HL-60 (cell line): ENCODE results near the gene HDAC8.

Experiments used
- DNase-seq, 2 experiments: peaks; one replicate each; pipeline ENCODE4 v3.0.0-alpha.2; 2010 to 2020; ENCODE audit warnings: low read depth in 1 of 2, low spot score in 1 of 2
- H3K27ac ChIP-seq: fragments of 250-450 bp; sonication (Bioruptor Pico); replicated peaks from 2 replicates; pipeline ENCODE4 v1.5.1; 2020; ENCODE audit warnings: mild to moderate bottlenecking, moderate library complexity
- H3K27me3 ChIP-seq: fragments of 250-450 bp; sonication (Bioruptor Pico); 2 replicates; pipeline ENCODE4 v1.5.1; 2021; ENCODE audit warnings: mild to moderate bottlenecking, moderate library complexity; ENCODE audit not compliant: insufficient read depth, poor library complexity, severe bottlenecking
- H3K4me3 ChIP-seq: replicated peaks from 2 replicates; pipeline ENCODE4 v1.5.1; 2011; ENCODE audit warnings: mild to moderate bottlenecking, control low read depth, low read length; ENCODE audit not compliant: insufficient read depth
- GABPA ChIP-seq: IDR thresholded peaks from 2 replicates; pipeline ENCODE4 v1.6.1; 2012; ENCODE audit warnings: low read depth
- POLR2AphosphoS5 ChIP-seq: IDR thresholded peaks from 2 replicates; pipeline ENCODE4 v1.6.1; 2012; ENCODE audit warnings: low read depth
- SPI1 ChIP-seq: IDR thresholded peaks from 2 replicates; pipeline ENCODE4 v1.6.1; 2012; ENCODE audit warnings: low read depth, mild to moderate bottlenecking, borderline replicate concordance
- TF ChIP-seq, protein P1 (sequence below): IDR thresholded peaks from one replicate; pipeline ENCODE4 v1.5.1; 2011; ENCODE audit warnings: low read length, control low read depth, inconsistent platforms; ENCODE audit not compliant: insufficient read depth
- TF ChIP-seq, protein P2 (sequence below): IDR thresholded peaks from 2 replicates; pipeline ENCODE4 v1.6.1; 2012; ENCODE audit warnings: low read depth; ENCODE audit not compliant: insufficient replicate concordance

HDAC8 gene

DNA sequence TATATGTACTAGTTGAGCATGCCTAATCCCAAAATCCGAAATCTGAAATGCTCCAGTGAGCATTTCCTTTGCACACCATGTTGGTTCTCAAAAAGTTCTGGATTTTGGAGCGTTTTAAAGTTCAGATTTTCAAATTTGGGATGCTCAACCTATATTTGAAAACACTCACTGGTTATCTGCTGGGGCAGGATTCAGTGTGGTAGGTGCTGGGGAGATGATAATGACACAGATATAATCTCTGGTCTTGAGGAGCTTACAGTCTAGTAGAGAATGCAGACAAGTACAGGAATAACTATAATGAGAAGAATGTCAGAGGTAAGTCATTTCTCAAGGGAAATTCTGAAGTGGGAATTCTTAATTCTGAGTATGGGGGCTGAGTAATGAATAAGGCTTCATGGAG, 207.5 kb downstream of the HDAC8 start:
- no peaks in the 10 kb centered on the region for H3K27me3 ChIP-seq
- DNase-seq = no peak
- TF ChIP-seq POLR2AphosphoS5 = no peak
- no peak for TF ChIP-seq GABPA
- TF ChIP-seq SPI1 = no peak
- TF ChIP-seq, protein P1, sequence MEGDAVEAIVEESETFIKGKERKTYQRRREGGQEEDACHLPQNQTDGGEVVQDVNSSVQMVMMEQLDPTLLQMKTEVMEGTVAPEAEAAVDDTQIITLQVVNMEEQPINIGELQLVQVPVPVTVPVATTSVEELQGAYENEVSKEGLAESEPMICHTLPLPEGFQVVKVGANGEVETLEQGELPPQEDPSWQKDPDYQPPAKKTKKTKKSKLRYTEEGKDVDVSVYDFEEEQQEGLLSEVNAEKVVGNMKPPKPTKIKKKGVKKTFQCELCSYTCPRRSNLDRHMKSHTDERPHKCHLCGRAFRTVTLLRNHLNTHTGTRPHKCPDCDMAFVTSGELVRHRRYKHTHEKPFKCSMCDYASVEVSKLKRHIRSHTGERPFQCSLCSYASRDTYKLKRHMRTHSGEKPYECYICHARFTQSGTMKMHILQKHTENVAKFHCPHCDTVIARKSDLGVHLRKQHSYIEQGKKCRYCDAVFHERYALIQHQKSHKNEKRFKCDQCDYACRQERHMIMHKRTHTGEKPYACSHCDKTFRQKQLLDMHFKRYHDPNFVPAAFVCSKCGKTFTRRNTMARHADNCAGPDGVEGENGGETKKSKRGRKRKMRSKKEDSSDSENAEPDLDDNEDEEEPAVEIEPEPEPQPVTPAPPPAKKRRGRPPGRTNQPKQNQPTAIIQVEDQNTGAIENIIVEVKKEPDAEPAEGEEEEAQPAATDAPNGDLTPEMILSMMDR = no peak

DNA sequence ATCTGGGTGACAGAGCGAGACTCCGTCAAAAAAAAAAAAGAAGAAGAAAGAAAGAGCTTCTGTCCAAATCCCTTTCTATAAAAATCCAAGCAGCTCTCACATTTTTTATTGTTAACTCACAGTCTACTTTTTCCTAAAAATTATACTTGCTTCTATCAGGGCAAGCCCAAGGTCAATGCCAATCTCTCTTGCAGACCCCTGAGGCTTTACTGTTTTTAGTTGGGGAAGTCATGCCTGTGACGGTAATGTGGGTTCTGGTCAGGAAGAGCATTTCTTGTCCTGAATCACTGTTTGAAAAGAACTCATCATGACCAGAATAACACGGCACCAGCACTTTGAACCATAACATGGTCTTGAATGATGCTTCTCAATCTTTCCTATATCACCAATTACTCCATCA, 212.3 kb downstream of the HDAC8 start:
- Histone ChIP-seq H3K4me3 (no peak overlapping the region), H3K27ac (no peak overlapping the region), H3K27me3 (no peaks in the 10 kb centered on the region)
- TF ChIP-seq POLR2AphosphoS5 = no peak
- TF ChIP-seq, protein P1 = no peak
- TF ChIP-seq, protein P2, sequence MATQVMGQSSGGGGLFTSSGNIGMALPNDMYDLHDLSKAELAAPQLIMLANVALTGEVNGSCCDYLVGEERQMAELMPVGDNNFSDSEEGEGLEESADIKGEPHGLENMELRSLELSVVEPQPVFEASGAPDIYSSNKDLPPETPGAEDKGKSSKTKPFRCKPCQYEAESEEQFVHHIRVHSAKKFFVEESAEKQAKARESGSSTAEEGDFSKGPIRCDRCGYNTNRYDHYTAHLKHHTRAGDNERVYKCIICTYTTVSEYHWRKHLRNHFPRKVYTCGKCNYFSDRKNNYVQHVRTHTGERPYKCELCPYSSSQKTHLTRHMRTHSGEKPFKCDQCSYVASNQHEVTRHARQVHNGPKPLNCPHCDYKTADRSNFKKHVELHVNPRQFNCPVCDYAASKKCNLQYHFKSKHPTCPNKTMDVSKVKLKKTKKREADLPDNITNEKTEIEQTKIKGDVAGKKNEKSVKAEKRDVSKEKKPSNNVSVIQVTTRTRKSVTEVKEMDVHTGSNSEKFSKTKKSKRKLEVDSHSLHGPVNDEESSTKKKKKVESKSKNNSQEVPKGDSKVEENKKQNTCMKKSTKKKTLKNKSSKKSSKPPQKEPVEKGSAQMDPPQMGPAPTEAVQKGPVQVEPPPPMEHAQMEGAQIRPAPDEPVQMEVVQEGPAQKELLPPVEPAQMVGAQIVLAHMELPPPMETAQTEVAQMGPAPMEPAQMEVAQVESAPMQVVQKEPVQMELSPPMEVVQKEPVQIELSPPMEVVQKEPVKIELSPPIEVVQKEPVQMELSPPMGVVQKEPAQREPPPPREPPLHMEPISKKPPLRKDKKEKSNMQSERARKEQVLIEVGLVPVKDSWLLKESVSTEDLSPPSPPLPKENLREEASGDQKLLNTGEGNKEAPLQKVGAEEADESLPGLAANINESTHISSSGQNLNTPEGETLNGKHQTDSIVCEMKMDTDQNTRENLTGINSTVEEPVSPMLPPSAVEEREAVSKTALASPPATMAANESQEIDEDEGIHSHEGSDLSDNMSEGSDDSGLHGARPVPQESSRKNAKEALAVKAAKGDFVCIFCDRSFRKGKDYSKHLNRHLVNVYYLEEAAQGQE = no peak
- DNase-seq = no peak

More for the DNA sequence above, 207.5 kb downstream of the HDAC8 start:
- Histone ChIP-seq H3K4me3 (no peak overlapping the region), H3K27ac (no peak overlapping the region)

DNA sequence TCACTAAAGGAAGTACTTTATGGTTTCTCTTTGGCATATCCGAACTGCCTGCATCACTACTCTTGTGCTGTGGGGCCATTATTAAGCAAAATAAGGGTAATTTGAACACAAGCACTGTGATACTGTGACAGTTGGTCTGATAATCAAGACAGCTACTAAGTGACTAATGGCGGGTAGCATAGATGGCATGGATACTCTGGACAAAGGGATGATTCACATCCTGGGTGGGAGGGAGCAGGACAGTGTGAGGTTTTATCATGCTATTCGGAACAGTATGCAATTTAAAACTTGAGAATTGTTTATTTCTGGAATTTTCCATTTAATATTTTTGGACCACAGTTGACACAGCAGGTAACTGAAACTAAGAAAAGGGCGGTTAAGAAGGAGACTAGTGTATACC, 214.3 kb downstream of the HDAC8 start:
- H3K4me3 ChIP-seq = no peak overlapping the region
- no peak overlapping the region for H3K27ac ChIP-seq
- no peak for DNase-seq
- H3K27me3 ChIP-seq = no peaks in the 10 kb centered on the region
- TF ChIP-seq SPI1 = no peak
- no peak for TF ChIP-seq POLR2AphosphoS5
- TF ChIP-seq, protein P2 = no peak
- TF ChIP-seq, protein P1 = no peak
- TF ChIP-seq GABPA = no peak

DNA sequence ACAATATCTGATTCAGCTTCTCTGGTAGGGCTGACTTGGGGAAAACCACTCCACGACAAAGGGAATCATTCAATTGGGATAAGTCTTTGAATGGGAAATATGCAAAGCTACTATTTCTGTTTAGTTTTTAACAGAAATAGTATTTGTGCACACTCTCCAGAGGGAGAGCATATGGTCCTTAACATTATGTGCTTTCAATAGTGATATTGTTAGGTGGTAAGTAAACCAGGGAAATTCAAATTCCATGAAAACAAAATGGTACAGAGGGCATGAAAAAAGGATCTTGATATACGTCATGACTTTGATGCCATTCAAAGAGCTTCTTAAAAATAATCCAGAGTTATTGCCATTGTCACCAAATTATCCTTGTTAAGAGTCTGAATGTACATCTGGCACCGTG, 219.9 kb downstream of the HDAC8 start:
- DNase-seq = no peak
- no peak for TF ChIP-seq GABPA
- TF ChIP-seq, protein P1 = no peak
- TF ChIP-seq, protein P2 = no peak
- TF ChIP-seq SPI1 = no peak
- Histone ChIP-seq H3K4me3 (no peak overlapping the region), H3K27ac (no peak overlapping the region), H3K27me3 (no peaks in the 10 kb centered on the region)
